Esophagus muscularis mucosa (tissue), 4 donors: Measurements from ENCODE around the gene ARHGEF40.
A peak's percentile ranks its signal among the peaks of the same experiment; 100 is the strongest.

ENCODE experiments used
- CTCF ChIP-seq, 3 experiments: fragments of 200-600 bp in 2 of 3; fragments of 450-650 bp in 1 of 3; sonication (generic) in 2 of 3; IDR thresholded peaks; one replicate each; pipeline ENCODE4 v1.5.1; 2017 to 2019; ENCODE audit warnings: antibody characterized with exemption in 3 of 3, mild to moderate bottlenecking in 2 of 3, moderate library complexity in 1 of 3
- EP300 ChIP-seq: sonication (generic); formaldehyde crosslinking; IDR thresholded peaks from one replicate; pipeline ENCODE4 v1.6.1; 2017; ENCODE audit warnings: antibody characterized with exemption
- POLR2A ChIP-seq: fragments of 450-650 bp; IDR thresholded peaks from one replicate; pipeline ENCODE4 v1.6.1; 2017; ENCODE audit warnings: antibody characterized with exemption, moderate library complexity, mild to moderate bottlenecking, low read depth
- POLR2AphosphoS5 ChIP-seq, 2 donors: sonication (generic); formaldehyde crosslinking; IDR thresholded peaks; one replicate each; pipeline ENCODE4 v1.6.1; 2017; ENCODE audit warnings: antibody characterized with exemption in 2 of 2

DNA sequence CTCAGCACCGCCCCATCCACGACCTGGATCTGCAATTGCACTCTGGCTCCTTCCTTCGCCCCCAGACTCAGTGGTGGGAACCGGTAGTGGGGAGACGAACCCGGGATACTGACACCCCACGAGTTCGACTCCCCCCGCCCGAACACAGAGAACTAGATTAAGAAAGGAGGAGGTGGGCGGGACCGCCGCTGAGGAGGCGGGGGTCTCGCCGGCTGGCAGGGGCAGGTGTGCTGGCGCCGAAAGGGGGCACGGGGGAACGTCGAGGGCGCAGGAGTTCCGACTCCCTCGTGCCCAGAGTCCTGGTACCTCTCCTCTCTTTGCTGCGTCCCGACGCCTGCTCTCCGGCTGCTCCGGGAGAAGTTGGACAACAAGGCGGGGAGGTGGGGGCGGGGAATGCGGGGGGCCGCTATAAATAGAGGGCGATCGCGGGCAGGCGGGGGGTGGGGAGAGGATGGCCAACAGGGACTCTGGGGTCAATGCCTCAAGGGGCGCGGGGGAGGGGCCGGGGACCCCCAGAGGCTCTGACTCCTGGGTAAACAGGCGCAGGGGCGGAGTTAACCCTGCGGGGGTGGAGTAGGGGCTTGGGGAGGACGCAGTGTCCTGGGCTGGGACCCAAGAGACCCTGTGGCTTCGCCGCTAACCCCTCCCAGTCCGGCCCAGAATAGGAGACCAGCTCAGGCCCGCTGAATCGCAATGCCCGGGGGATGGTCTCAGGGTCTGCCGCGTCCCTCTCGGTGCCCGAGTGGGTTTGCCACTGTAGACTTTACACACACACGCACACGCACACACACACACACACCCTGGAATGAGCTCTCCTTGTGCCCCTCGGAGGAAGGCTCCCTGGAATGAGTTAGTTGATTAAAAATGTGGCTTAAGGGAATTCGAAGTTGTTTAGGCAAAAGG is 44.5 kb upstream of the ARHGEF40 start:
- TF ChIP-seq CTCF (IDR thresholded peaks at IDR 0.05) (no peak), POLR2A (no peak), EP300 (no peak), POLR2AphosphoS5 (IDR thresholded peaks at IDR 0.05) (peak in 1 of 2 donors; percentile 47)
